HG03520 (cell line): Measurements from ENCODE around the gene RBM4.

Experiments used
- ATAC-seq: cut with Tn5 transposase; IDR thresholded peaks from one replicate; pipeline ENCODE4 v1.9.1; 2021; ENCODE audit warnings: mild to moderate bottlenecking, moderate library complexity; ENCODE audit not compliant: unreplicated experiment

The RBM4 gene

DNA sequence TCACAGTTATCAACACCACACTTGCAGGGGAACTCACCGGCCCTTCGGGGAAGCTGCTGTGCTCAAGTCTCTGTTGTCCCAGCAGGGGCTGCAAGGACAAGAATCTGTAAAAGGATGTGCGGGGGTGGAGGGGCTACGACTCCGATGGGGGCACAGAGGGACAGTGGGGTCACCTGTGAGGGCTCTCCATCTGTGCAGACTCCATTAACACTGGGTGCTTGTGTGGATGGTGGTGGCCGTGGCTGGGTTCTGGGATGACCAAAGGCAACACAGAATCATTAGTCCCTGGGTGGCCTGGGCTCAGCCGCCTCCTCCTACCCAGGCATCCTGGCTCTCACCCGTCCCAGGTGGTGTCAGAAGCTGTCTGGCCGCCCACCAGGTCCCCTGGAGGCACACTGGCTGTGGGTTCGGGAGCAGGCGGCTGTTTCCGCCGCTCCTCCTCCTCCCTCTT is 49.4 kb downstream of the RBM4 start:
- ATAC-seq: no peak

GRCh38 chr11:66688561-66689534 is 50.3 kb downstream of the RBM4 start:
- ATAC-seq: no peak

- no peak for ATAC-seq
These were observed 51.4 kb downstream of the RBM4 start for GRCh38 chr11:66689661-66690590.

DNA sequence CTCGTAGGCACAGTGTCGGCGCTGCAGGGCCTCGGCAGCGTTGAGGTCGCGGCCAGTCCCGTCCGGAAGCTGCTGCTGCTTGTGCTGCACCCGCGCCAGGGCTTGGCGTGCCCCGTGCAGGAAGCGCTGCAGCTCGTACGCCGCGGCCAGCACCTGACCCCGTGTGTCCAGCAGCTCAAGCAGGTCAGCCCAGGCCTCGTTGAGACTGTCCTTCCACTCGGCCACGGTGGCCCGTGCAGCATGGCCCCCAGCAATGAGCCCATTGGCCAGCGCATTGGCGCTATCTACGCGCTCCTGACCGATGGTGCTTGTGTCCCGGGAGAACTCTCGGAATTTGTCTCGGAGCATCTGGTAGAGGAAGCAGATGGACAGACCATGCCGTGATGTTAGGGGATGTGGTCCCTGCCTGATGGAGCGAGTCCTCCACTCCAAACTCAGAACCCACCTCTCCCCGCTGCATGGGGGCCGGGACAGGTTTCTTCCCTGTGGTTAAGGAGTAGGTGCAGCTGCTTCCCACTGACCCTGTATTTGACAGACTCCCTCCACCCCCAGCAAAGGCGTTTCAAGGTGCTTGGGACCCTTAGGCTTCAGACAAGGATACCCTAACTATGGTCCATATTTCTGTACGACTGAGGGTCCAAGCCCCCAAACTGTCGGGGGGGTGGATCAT is 52.9 kb downstream of the RBM4 start:
- no peak for ATAC-seq

- no peak for ATAC-seq
These were observed 53.9 kb downstream of the RBM4 start for GRCh38 chr11:66692446-66692845.

- ATAC-seq: no peak
These were observed 54.4 kb downstream of the RBM4 start for GRCh38 chr11:66692871-66693331.

DNA sequence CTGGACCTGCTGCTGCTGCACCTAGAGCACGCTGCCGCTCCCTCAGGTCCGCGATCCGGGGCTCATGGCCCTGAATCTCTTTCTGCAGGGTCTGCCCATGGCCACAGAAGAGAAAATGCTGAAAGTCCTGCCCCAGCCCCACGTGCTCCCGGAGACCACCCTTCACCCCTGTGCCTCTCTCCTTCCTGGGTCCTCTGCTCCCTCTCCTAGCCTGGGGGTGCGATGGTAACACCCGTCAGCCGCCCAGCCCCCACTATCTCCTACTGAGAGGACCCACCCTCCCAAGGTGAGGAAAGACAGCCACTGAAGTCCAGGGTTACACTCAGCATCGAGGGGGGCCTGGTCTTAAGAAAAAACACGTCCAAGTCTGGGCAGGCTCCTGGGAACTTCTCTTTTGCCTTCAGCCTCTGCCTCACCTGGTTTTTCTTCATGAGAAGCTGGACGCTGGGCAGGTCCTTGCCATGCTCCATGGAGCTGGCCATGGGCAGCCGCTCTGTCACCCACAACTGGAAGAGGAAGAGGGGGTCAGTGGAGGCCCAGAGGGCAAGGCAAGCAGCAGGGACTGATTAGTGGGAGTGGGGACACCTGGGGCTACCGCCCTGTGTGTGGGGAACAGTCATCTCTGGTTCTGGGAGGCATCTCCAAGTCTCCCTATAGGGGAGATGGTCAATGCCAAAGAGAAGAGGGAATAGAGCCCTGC is 55.0 kb downstream of the RBM4 start:
- ATAC-seq: no peak

DNA sequence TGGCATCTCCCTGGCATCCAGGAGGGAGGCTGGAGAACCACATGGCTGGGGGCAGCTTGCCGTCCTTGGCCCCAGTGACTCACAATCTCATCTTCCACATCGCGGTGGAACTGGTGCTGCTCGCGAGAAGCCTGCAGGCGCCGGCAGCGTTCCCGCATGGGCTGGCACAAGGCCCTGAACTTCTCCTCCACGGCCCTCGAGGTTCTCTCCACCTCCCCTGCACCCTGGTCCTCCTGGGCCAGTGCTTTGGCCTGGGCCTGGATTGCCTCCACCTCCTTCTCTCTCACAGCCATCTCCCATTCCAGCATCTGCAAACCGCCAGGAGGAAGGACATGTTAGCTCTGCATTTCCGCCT is 55.5 kb downstream of the RBM4 start:
- no peak for ATAC-seq

GRCh38 chr11:66694732-66695207 is 56.3 kb downstream of the RBM4 start:
- ATAC-seq: no peak
